ENCODE data around the gene ARHGAP15.

Gene ARHGAP15

DNA sequence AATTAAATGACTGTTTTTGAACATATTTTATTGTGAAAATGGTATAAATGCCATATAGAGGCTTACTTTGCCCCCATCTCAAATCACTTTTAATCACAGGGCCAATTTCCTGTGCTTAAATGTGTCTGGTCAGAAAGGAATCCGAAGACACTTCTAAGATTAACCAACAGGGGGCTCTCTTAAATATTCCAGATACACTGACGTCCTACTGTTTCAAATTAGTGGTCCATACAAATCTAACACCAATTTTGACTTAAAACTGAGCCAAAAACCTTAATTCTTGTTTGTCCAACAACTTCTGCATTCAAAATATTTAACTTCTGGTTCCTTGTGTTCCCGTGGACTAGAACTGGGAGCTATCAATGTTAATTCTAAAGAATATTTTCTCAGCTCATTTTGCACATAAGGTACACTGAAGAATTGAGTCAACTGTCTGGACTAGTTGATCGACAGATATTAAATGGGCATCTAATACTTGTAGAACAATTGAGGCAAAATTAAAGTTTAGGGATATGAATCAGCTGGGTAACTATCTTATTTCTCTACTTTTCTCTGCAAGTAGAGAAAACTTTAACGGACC, 557.5 kb downstream of the ARHGAP15 start:
- DNase-seq (ENCODE audit: low read depth, low spot score): no peak

DNA sequence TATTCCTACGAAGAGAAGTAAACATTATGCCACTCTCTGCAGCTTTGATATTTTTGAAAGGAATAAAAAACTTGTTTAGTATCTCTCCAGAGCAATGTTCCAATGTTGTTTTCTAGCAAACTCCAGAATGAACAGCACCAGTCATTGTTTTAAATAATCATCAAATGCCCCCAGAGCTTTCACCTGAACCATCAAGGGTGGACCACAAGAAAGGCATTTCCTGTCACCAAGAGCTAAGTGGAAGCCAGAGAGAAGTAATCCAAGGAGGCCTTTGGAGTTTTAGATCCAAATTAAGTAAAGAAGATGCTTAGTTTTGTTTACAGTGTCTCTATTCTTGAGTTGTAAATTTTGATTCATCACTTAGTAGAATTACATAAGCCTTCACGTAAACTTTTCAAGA, 559.0 kb downstream of the ARHGAP15 start:
- no peak for DNase-seq (ENCODE audit: low read depth, low spot score)

DNA sequence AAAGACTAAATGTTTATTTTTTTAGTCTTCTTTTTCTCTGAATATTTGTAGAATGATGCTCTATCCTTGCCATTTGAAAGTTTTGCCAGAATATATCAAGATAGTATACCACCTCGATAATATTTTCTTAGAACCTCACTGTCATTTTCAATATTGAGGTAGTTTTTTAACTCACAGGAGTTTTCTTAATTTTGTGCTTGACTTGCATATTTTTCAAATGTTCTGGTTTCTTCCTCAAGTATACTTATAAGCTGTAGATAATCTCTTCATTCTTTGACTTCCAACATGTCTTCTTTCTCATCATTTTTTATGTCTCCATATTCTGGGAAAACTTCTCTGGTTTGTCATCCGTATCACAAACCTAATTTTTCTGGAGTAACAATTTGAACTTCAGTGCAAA, 559.6 kb downstream of the ARHGAP15 start:
- no peak for DNase-seq (ENCODE audit: low read depth, low spot score)

DNA sequence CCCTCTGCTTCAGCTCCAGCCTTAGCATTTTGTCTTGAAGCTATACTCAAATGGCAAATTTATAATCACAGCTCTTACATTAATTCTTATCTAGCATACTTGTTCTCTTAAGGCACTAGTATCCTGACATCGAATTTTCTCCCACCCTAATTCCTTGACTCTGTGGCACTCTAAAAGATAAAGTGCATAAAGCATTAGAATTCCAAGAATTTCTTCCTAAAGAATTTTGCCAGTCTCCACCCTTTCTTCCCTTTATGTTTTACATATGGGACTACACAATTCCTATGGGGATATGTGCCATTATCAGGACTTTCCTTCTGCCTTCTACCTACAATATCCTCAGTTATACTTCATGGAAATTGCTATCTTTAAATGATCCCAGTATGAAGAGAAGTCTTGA, 560.3 kb downstream of the ARHGAP15 start:
- DNase-seq (ENCODE audit: low read depth, low spot score): no peak

DNA sequence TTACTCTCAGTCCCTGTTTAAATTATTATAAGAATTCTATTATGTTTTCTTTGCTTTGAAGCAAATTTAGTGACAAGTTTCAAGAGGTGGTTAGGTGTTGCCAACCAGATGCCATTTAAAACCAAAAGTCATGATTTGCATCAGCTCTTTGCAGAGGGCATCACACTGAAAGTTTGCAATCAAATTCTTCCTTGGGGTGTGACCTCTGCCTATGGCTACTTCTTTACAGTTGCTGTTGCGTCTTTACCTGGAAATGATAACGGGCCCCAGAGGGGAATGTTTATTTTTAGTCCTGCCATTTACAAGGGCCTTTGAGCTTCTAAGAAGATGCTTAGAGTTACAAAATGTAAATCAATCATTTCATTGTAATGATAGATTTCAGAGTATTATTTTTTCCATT, 561.0 kb downstream of the ARHGAP15 start:
- no peak for DNase-seq (ENCODE audit: low read depth, low spot score)

DNA sequence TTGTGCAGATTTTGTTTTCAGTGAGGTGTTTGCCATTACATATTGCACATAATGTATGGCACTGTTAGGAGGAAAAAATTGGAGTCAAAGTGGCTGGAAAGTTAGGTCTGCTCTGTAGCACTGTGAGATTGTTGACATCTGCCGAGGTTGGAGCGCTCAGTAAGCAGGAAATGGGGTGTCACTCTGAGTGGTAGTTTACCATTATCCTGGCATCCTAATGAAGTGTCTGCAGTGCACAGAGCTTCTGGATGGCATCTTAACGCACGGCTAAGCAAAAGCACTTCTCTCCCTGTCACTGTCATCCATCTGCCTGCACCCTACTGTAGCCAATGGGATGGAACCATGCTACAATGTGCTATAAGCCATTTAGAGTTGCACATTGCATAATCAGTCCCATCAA, 561.9 kb downstream of the ARHGAP15 start:
- DNase-seq (ENCODE audit: low read depth, low spot score): no peak

DNA sequence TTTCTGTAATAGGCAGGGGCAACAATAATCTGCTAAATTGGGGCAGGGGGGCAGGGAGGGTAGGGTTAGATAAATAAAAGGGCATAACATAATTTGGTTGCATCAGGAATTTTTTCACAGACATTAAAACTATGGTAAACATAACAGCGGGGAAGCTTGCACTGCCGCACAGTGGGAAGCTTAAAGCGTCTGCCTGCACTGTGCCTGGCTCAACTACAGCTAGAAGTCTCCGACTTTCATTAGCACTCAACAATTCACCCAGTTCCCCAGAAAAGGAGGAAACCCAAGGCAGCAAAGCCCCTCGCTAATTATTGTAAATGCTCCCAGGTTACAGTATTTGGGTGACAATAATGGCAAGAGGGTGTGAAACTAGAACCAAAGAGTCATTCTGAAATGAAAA, 562.9 kb downstream of the ARHGAP15 start:
- no peak for DNase-seq (ENCODE audit: low read depth, low spot score)

DNA sequence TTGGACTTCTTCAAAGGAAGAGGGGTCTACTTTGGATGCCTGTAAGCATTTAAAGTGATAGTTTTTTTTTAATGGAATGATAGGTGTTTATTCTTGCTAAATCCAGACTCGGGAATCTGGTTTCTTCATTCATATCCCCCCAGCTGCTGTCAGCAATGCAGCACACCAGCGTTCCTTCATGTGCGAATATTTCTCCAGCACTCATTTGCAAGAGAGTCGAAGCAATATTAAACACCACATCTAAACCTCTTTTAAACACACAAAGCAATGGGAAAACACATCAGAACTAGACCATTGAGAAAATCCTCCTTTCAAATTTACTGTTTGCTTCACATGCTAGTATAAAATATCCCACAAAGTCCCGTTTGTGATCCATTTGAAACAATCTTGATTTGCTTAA, 563.7 kb downstream of the ARHGAP15 start:
- no peak for DNase-seq (ENCODE audit: low read depth, low spot score)

DNA sequence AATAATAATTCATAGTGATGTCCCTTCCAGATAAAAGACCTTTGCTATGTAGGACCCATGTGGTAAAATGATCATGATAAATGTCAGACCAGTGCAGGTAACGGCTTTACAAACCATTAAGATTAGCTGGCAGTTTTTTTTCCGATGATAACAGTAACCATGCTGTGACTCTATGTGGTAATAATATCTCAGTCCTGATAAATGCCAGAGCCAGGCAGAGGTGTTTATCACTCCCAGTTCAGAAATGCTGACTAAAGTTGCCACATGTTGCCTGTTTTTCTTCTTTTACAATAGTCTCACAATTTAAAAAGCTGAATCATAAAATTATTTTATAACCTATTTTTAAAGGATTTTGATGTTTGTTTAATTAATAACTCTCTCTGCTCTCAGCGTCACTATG, 565.1 kb downstream of the ARHGAP15 start:
- no peak for DNase-seq (ENCODE audit: low read depth, low spot score)

DNA sequence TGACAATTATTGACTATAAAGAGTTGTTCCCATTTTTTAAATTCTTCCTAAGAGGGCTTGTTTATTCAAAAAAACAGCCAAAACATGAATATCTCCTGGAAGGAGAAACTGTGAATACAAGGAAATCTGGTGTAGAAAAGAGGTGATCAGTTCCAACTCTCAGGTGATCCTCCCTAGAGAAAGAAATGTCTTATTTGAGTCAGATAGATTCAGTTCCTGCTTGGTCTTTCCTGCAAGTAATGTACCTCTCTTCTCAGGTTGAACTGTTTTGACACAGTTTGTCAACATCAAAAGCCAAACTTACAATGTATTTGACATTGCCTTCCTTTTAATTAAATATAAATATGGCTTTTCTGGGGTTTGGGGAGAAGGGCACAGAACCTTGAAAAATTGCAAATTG, 567.4 kb downstream of the ARHGAP15 start:
- no peak for DNase-seq (ENCODE audit: low read depth, low spot score)

DNA sequence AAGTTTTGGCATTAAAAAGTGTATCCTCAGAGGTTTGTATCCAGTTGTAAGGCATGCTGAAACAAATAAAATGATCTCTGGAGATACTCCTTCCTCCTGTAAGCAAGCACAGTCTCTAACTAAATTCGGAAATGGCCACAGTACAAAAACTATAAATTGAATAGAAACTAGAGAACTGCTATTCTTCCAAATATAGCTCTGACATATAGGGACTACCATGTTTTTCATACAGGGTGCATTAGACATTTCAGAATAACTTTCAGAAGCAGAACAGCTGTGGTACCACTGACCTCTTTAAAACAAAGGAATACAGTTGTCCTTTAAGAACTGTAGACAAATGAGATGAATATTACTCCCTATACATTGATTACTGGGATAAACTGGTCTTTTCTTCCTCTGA, 568.5 kb downstream of the ARHGAP15 start:
- no peak for DNase-seq (ENCODE audit: low read depth, low spot score)

DNA sequence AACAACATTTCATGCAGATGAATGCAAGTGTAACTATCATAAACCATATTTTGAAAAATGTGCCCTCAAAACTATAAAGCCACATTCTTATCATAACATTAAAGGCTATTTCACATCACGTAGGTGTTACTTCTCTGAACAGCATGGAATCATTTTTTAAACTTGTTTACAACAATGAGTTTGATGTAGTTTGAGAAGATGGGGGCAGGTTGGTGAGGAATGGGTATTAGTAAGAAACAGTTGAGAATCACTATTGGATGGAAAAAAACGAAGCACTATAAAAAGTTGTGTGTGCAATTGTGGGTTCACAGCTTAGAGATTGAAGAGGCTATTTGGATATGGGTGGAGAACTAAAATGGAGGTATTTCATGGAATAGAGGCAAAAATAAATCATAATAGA, 569.1 kb downstream of the ARHGAP15 start:
- DNase-seq (ENCODE audit: low read depth, low spot score): no peak

DNA sequence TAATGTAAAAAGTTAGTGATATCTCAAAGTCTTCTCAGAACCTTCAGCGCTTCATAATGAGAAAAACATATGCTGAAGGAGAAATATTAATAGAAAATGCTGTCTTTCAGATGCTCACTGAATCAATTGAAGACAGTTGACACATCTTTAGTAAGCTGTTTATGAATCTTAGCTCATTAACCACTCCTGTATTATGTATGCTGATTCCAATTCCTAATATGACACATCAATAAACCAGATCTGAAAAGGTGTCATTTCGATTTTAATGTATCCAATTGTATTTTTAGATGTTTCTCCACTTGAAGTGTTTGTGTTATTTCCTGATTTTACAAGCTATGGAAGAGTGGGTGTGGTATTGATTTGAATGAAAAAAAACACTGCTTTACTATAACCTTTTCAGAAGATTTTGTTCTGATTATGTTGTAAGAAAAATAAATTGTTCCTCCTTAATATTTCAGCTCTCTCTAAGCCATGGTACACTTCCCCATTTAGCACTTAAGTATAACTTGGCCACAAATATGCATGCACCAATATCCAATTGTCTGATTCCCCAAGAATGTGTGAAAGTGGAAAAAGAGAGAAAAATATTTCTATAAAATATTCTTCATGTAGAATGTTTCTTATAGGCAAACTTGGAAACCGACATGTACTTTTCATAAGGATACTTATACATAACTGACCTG, 569.8 kb downstream of the ARHGAP15 start:
- no peak for DNase-seq (ENCODE audit: low read depth, low spot score)

DNA sequence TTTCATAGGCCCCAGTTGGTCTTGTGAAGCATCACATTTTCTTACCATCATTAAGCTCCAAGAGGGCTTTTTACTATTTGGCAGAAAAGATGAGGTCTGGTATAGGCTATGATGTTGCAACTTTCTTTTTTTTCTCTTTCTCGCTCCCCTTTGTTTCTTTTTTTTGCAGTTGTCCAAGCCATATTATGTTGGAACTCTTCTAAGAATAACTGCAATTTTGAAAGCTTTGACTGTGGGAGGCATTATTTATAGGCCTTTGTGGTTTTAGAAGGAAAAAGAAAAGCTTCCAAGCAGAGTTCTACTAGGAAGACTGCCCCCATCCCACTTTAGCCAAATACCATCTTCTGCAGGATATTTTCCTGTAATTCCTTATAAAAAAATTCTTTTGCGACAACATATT, 571.6 kb downstream of the ARHGAP15 start:
- DNase-seq (ENCODE audit: low read depth, low spot score): no peak

DNA sequence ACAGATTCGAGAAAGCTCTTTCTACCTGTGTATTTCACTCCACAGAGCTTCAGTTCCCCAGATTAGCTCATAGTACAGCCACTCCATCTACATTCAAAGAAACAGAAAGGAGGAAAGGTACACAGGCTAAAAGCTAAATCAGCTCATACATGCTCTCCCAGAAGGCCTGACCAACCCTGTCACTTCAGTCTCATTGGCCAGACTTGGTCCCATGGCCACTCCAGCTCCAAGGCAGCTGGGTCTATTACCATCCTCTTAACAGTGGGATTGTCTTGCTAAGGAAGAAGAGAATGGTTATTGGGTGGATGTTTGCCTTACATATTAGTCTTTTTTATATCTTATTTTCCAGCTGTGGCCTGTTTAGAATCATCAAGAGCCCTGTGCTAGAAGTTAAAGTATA, 572.6 kb downstream of the ARHGAP15 start:
- no peak for DNase-seq (ENCODE audit: low read depth, low spot score)

DNA sequence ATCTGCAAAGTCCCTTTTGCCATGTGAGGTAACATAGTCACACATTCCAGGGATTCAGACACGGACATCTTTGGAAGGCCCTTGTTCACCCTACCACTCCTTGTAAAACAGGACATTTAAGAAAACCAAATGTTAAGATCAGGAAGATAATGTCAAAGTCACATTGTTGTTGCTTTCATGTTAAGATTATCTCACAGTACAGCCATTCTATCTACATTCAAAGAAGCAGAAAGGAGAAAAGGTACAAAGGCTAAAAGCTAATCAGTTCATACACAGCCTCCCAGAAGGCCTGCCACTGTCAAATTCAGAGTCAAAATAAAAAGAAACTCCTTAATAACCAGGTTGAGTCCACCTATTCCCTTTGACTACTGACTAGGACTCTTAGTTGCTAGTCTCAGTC, 573.7 kb downstream of the ARHGAP15 start:
- DNase-seq (ENCODE audit: low read depth, low spot score): no peak

DNA sequence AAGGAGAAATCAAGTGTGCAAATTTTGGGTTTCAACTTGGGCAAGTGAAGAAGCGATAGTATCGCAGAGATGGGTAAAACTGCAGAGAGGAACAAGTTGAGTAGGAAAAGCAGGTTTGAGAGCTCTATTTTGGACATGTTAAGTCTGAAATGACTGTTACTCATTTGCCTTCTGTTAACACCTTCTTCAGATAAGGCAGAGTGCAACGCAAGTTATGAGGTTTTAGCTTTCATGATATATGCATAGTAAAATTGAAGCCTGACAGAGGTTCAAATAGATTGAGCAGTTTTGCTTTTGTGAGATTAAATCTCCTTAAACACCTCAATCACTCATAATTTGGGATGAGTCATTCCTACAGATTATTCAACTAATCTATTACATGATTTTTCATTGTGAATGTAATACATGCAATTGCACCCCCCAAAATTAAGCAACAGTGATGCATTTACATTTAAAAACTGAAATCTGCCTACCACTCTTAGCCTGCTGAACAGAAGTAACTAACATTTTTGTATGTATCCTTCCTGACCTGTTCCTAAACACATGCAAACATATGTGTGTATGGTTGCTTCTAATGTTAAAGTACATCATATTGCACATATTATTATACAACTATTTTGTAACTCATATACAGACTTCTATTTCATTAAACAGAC, 575.4 kb downstream of the ARHGAP15 start:
- no peak for DNase-seq (ENCODE audit: low read depth, low spot score)

DNA sequence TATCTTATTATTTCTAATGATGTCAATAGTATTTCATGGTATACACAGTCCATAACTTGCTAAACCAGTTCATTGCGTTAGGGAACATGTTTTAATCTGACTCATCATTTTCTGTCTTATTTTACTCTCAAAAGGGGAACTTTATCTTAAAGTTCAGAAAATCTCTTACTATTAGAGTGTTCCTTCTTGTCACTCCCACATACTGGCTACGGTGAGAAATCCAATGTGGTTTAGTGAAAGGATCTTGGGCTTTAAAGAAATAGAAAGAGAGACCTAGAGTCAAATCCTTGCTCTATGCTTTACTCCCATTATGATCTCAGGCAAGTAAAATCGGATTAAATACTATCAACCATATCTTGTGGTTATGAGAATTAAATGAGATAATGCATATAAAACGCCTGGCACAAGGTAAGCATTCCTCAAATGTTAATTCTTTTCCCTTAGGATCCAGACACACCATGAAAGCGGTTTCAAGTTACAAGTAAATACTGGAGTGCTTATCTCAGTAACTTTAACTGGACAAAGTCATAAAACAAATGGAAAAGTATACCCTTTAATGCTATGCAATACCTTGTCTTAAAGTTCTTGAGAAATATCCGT, 576.0 kb downstream of the ARHGAP15 start:
- no peak for DNase-seq (ENCODE audit: low read depth, low spot score)

DNA sequence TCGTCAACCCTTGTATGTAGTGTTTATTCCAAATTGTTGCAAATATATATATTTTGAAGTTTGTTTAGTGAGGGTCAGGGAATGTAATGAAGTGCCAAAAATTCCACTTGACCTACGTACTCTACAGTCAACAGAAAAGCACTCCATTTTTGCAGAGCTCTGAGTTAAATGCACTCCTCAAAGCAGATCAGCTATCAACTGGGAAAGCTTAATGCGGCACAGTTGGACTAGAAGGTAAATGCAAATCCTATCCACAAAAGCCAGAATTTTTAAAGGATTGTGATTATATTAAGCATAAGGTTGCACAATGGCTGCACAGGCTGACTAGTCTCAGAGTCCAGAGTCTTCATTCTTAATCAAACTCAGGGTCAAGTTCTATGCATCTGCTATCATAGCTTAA, 577.1 kb downstream of the ARHGAP15 start:
- DNase-seq (ENCODE audit: low read depth, low spot score): no peak

DNA sequence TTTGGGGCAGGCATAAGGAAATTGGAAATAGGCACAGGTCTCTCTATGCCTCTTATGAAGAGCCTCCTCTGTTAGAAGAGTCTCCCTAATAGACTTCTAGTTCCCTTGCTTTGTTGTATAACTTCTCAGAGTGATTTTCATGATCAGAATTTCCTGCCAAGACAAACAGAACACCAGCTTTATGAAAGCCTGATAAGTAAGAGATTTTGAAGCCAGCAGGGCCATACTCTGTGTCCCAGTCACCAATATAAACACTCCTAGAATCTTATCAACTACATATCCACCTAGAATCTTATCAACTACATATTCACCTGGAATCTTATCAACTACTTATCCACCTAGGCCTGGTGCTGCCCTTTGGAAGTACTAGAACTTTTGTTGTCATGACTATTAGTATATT, 579.5 kb downstream of the ARHGAP15 start:
- DNase-seq (ENCODE audit: low read depth, low spot score): no peak

DNA sequence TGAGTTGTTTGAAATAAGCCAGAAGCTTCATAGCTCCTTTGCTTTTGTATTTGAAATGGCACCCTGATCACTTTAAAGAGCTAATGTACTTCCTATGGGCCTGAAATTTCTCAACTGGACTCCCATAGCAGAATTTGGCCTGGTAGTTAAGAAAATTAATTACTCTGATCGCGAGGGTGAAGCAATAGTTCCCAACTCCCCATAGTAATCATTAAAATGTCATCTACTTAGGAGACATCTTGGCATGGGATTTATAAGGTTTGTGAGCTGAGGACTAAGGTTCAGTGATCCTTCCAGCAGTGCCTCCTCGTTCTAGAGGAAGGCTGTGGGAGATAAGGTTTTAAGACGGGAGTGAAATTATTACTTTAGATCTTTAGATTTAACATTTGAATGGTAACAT, 581.0 kb downstream of the ARHGAP15 start:
- no peak for DNase-seq (ENCODE audit: low read depth, low spot score)

DNA sequence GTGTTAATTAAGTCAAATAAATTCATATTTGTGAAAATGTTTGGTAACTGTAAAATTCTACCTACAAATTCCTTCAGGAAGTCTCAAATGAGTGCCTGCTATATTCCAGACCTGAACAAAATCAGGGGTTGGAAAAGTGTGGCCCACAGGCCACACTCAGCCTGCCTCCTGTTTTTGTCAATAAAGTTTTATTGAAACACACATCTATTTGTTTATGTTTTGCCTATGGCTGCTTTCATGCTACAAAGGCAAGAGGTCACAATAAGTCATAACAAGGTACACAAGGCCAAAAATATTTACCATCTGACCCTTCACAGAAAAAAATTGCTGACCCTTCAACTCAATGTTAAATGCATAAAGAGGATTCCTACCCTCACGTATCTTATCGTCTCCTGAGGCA, 581.7 kb downstream of the ARHGAP15 start:
- DNase-seq (ENCODE audit: low read depth, low spot score): no peak

DNA sequence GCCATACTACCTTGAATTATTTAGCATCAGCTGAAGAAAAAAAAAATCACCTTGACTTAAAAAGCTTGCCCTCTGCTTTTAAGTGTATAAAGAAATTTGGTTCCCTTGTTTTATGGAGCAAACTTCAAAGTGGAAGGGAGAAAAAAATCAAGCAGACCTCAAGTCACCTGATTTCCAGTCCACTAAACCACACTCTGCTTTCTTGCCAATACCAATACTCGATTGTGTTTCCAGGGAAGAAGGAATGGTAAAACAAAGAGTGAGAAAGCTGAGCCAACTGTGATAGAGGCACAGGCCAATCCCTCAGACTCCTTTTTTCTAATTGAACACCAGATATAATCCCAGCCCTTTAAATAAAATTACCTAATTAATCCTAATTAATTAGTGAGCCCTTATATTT, 587.3 kb downstream of the ARHGAP15 start:
- DNase-seq (ENCODE audit: low read depth, low spot score): no peak

Measured in activated CD4-positive, CD25-positive, alpha-beta regulatory T cell treated with anti-CD3 and anti-CD28 coated beads, Interleukin-2, amount 50 U/mL, for 16 hours (primary cell).